Endothelial cell (in vitro differentiated cells): ENCODE data around the gene TJP1. TPM values are rescaled to one million over a fixed set of nuclear protein-coding genes. Genes with fewer than 3 reads are reported as not detected.
"Not testable (repeated sequence)": the region's sequence is repeated elsewhere in the genome, so short reads cannot be mapped to it uniquely, and the experiment has no call there.

Source experiments
- DNase-seq: peaks from one replicate; pipeline ENCODE4 v3.0.0; 2021; ENCODE audit warnings: low spot score
- H3K27ac Mint-ChIP-seq: one replicate; pipeline ENCODE4 v1.8.0; 2021; ENCODE audit warnings: mixed read lengths, inconsistent platforms; ENCODE audit not compliant: unreplicated experiment
- H3K27me3 Mint-ChIP-seq: one replicate; pipeline ENCODE4 v1.8.0; 2021; ENCODE audit warnings: mild to moderate bottlenecking, moderate library complexity, mixed read lengths, inconsistent platforms; ENCODE audit not compliant: unreplicated experiment
- H3K36me3 Mint-ChIP-seq: one replicate; pipeline ENCODE4 v1.8.0; 2021; ENCODE audit warnings: mild to moderate bottlenecking, low read depth, mixed read lengths, inconsistent platforms; ENCODE audit not compliant: unreplicated experiment
- H3K4me1 Mint-ChIP-seq: one replicate; pipeline ENCODE4 v1.8.0; 2021; ENCODE audit warnings: mild to moderate bottlenecking, mixed read lengths, inconsistent platforms; ENCODE audit not compliant: unreplicated experiment
- H3K4me3 Mint-ChIP-seq: one replicate; pipeline ENCODE4 v1.8.0; 2021; ENCODE audit warnings: mild to moderate bottlenecking, mixed read lengths, inconsistent platforms; ENCODE audit not compliant: unreplicated experiment
- H3K9me3 Mint-ChIP-seq: one replicate; pipeline ENCODE4 v1.8.0; 2021; ENCODE audit warnings: mixed read lengths, inconsistent platforms; ENCODE audit not compliant: unreplicated experiment
- total RNA-seq: library from RNA; stranded (reverse); fragmentation: NEBNext Ultra II Directional; extraction: Animal tissue kit (Norgen Biotek cat#: 25700); gene quantifications from one replicate; pipeline ENCODE4 v1.2.1, GENCODE V29; 2021; ENCODE audit not compliant: unreplicated experiment
- TF ChIP-seq, protein P1 (sequence below): fragments of 200-600 bp; sonication (generic); IDR thresholded peaks from one replicate; pipeline ENCODE4 v1.5.0; 2021; ENCODE audit warnings: antibody characterized with exemption; ENCODE audit not compliant: unreplicated experiment

Gene TJP1
- total RNA-seq, 1 donor from 2014 or later: 473 TPM

DNA sequence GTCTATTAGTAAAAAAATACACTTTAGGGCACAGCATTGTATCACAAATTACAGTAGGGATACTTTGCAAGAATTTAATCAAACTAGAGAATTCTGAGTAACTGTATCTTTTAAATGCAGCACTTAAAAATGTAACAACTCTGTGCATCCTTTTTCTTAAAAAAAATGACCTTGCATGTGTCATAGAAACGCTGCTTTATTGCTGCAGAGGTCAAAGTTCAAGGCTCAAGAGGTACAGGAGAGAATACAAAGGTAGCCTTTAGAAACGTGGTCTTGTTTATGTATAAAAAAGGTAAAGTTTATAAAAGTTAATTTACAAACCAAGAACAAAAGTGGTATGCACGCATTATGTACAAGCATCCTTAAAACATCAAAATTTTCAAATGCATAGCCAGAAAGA lies 122.0 kb downstream of the TJP1 start:
- peak overlapping the region; percentile 14 for H3K4me3 Mint-ChIP-seq
- H3K27me3 Mint-ChIP-seq: peaks cover 18% of the 10 kb centered on the region
- DNase-seq: no peak
- H3K4me1 Mint-ChIP-seq: peaks cover 2% of the 10 kb centered on the region
- H3K9me3 Mint-ChIP-seq: no peaks in the 10 kb centered on the region
- no peak overlapping the region for H3K27ac Mint-ChIP-seq
- peaks cover 56% of the 10 kb centered on the region for H3K36me3 Mint-ChIP-seq
- TF ChIP-seq, protein P1, sequence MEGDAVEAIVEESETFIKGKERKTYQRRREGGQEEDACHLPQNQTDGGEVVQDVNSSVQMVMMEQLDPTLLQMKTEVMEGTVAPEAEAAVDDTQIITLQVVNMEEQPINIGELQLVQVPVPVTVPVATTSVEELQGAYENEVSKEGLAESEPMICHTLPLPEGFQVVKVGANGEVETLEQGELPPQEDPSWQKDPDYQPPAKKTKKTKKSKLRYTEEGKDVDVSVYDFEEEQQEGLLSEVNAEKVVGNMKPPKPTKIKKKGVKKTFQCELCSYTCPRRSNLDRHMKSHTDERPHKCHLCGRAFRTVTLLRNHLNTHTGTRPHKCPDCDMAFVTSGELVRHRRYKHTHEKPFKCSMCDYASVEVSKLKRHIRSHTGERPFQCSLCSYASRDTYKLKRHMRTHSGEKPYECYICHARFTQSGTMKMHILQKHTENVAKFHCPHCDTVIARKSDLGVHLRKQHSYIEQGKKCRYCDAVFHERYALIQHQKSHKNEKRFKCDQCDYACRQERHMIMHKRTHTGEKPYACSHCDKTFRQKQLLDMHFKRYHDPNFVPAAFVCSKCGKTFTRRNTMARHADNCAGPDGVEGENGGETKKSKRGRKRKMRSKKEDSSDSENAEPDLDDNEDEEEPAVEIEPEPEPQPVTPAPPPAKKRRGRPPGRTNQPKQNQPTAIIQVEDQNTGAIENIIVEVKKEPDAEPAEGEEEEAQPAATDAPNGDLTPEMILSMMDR: no peak

DNA sequence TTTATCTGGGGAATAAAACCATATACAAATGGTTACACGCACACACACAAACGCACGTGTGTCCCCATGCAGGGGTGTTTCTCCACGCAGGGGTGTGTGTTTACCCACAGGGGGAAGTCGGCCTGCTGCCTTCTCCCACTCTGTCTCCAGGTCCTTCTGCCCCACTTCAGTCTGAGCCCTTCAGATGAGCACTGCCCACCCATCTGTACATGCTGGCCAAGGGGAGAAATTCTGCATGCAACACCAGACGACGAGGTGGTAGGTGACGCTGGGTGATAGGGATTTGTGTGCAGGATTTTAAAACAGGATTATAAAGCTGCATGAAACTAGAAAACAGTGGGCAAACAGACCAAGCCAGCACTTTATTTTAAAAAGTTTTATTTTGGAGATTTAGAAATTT lies 122.5 kb downstream of the TJP1 start:
- peaks cover 51% of the 10 kb centered on the region for H3K36me3 Mint-ChIP-seq
- no peak overlapping the region for H3K4me3 Mint-ChIP-seq
- DNase-seq: no peak
- H3K4me1 Mint-ChIP-seq: peaks cover 2% of the 10 kb centered on the region
- H3K9me3 Mint-ChIP-seq: no peaks in the 10 kb centered on the region
- H3K27ac Mint-ChIP-seq: no peak overlapping the region
- peaks cover 19% of the 10 kb centered on the region for H3K27me3 Mint-ChIP-seq
- TF ChIP-seq, protein P1: no peak

DNA sequence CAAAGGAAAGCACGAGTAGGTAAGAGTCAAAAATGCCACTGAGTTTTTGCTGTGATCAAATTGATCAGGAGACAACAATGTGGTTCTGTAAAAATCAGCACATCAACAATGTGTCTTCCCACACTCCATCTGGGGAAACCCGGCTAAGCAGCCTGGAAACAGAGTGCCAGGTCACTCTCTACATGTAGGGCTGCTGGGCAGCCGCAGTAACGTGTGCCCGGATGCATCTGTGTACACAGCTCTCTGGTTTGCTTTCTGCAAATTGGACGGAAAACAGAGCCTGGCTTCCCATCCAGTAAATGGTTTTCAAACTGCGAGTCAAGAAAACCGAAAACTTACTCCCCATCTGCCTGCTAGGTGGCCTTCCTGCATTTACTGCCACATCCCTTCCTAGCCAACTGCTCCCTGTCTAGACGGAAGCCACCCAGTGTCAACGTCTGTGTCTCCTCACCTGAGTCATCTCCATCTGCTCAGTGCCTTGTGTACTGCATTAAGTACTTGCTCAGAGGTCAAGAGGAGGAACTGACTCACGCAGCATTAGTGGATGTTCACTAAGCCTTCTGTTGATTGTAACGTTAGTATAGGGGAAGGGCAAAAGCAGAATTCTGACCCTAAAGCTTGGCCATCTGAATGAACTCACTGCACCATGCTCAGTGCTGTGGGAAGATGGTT lies 124.1 kb downstream of the TJP1 start:
- H3K27ac Mint-ChIP-seq: peak overlapping the region; percentile 67
- H3K4me1 Mint-ChIP-seq: peaks cover 10% of the 10 kb centered on the region
- DNase-seq: no peak
- H3K36me3 Mint-ChIP-seq: peaks cover 47% of the 10 kb centered on the region
- H3K4me3 Mint-ChIP-seq: peak overlapping the region; percentile 40
- H3K27me3 Mint-ChIP-seq: peaks cover 15% of the 10 kb centered on the region
- no peaks in the 10 kb centered on the region for H3K9me3 Mint-ChIP-seq
- TF ChIP-seq, protein P1: no peak

- no peaks in the 10 kb centered on the region for H3K9me3 Mint-ChIP-seq
- H3K36me3 Mint-ChIP-seq: peaks cover 38% of the 10 kb centered on the region
- TF ChIP-seq, protein P1: no peak
- H3K27me3 Mint-ChIP-seq: peaks cover 15% of the 10 kb centered on the region
- no peak overlapping the region for H3K27ac Mint-ChIP-seq
- DNase-seq: no peak
- no peak overlapping the region for H3K4me3 Mint-ChIP-seq
- peaks cover 15% of the 10 kb centered on the region for H3K4me1 Mint-ChIP-seq
Measured at GRCh38 chr15:29696950-29697738, 125.1 kb downstream of the TJP1 start.

DNA sequence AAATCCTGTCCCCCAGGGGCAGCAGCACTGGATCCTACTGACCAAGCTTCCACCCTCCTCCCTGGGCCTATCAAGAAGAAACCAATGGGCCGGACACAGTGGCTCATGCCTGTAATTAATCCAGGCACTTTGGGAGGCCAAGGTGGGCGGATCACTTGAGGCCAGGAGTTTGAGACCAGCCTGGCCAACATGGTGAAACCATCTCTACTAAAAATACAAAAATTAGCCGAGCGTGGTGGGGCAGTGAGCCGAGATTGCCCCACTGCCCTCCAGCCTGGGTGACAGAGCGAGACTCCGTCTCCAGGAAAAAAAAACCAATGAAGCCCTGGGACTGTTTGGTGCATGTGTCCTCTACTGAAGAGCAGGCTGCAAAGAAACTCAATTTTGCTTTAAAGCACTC lies 125.8 kb downstream of the TJP1 start:
- H3K4me3 Mint-ChIP-seq, DNase-seq, H3K27ac Mint-ChIP-seq, H3K9me3 Mint-ChIP-seq: not testable (repeated sequence)
- Mint-ChIP-seq H3K27me3 (peaks cover 15% of the 10 kb centered on the region), H3K36me3 (peaks cover 35% of the 10 kb centered on the region), H3K4me1 (peaks cover 15% of the 10 kb centered on the region)
